Measurements from ENCODE around the gene ARID3A. TPM values are rescaled to one million over a fixed set of nuclear protein-coding genes. Genes with fewer than 3 reads are reported as not detected.

The ARID3A gene
- total and polyA plus RNA-seq, 2 of the 8 experiments (the other 6 are each of a cell fraction or from before 2014, with no cell fraction given), result 40.5 to 77.4 TPM

GRCh38 chr19:984165-984967, 58.5 kb downstream of the ARID3A start, which contains the start of gene WDR18 (continued):
- TF ChIP-seq CHD7 (IDR thresholded peaks at IDR 0.05; ENCODE audit: insufficient replicate concordance, low read length), result no peak
- TF ChIP-seq CEBPB (IDR thresholded peaks at IDR 0.05; ENCODE audit: low read depth, low read length), result no peak
- TF ChIP-seq JUN (IDR thresholded peaks at IDR 0.05; ENCODE audit: low read depth, low read length), result no peak
- TF ChIP-seq TAF7 (optimal IDR thresholded peaks at IDR 0.05; ENCODE audit: borderline replicate concordance, low read depth, low read length), result peak; percentile 78
- peak; percentile 99 for TF ChIP-seq YY1 (IDR thresholded peaks at IDR 0.05; ENCODE audit: low read depth, low read length)
- 0 out of 2 replicates have a peak, but pooled peaks have one; percentile 28 for TF ChIP-seq CHD2 (IDR thresholded peaks at IDR 0.05; ENCODE audit: low read length)
- TF ChIP-seq TBP (IDR thresholded peaks at IDR 0.05; ENCODE audit: low read depth, low read length), result peak; percentile 40
- no peak for TF ChIP-seq RXRA (IDR thresholded peaks at IDR 0.05; ENCODE audit: insufficient read depth, low read depth, low read length)
- no peak for TF ChIP-seq SP2 (IDR thresholded peaks at IDR 0.05; ENCODE audit: low read length)
- TF ChIP-seq TAF1 (IDR thresholded peaks at IDR 0.05; ENCODE audit: low read depth, low read length), result peak; percentile 91
